HG02798 (cell line): ENCODE measurements around the gene EPAS1.

Source experiments
- ATAC-seq: cut with Tn5 transposase; IDR thresholded peaks from one replicate; pipeline ENCODE4 v1.9.1; 2021; ENCODE audit warnings: mild to moderate bottlenecking; ENCODE audit not compliant: unreplicated experiment, poor library complexity

The EPAS1 gene

DNA sequence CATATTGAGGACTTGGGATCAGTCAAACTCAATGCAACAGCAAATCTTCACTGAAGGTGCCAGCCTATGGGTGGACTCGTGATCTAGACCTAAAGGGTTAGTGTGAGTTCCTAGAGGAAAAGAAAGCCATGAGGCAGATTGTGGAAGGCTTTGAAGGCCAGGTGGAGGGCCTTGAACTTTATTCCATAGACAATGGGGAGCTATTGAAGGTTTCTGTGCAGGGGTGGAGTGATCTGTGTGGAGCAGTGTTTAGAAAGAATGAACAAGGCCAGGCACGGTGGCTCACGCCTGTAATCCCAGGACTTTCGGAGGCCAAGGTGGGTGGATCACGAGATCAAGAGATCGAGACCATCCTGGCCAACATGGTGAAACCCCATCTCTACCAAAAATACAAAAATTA lies 61.5 kb downstream of the EPAS1 start:
- ATAC-seq = no peak

DNA sequence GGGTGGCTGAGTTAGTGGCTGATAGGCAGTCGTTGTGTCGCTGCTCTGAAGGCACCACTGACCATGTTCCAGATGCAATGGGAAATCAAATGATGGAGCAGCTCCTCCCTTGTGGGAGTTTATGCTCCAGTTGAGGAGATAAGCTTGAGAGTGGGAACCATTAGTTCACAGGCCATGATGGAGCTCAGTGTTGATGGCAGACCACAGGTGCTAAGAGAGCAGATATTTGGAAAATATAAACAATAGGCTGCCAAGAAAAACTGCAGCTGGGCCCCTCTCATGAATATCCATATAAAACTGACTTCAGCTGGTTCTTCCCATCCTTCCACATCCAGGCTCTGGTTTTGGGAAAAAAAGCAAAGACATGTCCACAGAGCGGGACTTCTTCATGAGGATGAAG lies 63.1 kb downstream of the EPAS1 start:
- no peak for ATAC-seq

DNA sequence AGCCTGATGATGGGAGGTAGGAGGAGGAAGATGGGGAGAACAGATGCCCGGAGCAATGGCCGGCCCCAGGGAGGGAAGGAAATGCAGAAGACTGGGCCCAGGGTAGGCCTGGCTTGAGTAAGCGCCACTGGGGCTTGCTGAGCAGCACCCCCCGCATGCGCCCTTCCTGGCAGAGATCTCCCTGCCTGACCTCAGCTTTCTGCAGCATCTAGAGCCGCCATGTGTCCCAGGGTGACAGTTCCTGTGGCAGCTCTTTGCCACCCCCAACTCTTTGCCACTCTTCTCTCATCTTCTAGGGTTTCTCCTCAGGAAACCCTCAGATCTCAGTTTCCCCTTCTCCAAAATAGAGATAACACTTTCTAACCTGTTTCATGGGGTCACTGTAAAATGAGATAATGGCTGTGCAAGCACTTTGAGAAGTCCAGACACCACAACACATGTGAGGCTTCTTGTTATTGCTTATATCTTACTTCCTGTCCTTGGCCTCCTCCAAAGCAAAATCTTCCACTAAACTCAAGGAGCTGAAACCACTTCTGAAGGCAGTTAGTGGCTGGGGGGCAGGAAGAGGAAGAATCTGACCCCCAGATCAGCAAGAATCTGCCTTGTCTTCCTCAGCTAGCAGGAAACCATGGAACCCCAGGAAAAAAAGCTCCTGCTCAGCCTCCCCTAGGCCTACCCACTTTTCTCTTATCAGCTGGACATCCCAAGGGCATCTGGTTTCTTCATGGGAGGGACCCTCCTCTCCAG lies 64.9 kb downstream of the EPAS1 start:
- ATAC-seq = no peak

DNA sequence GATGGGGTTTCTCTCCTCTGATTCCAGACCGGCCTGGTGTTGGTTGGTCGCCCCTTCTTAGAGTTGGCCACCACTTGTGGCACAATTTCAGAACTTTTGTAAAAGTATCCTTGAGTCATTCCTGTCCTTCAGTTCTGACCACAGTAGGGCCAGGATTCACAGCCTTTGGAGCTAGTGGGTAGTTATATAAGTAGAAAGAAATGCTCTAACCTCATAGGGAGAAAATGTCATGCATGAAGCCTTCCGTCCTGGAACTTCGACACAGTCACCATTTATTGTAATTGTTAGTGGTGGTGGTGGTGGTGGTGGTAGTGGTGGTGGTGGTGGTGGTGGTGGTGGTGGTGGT lies 65.4 kb downstream of the EPAS1 start:
- no peak for ATAC-seq

DNA sequence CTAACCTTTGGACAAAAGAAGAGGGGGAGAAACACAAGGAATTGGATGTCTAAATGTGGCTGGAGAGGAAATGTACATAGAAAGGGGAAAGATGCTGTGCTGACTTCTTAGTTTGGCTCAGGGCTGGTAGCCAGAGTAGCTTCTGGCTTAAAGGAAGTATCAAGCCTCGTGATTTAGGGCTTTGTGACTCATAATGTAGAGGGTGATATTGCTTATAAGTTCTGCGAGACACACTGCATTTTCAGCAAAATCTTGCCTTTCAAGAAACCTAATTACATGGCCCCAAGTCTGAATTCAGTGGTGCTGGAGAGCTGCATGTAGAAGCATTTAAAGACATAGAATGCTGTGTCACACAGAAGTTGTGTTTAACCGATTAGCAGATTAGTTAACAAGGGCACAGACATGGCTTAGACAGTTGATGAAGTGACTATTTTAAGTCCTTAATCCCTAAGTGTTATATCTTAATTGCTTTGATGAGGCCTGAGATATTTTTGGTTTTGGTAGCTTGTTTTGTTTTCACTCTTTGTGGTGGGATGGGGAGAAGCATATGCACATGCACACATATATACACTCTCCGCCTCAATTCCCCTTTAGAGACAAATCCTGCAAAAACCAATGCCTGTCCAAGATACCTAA lies 66.4 kb downstream of the EPAS1 start:
- ATAC-seq = no peak

DNA sequence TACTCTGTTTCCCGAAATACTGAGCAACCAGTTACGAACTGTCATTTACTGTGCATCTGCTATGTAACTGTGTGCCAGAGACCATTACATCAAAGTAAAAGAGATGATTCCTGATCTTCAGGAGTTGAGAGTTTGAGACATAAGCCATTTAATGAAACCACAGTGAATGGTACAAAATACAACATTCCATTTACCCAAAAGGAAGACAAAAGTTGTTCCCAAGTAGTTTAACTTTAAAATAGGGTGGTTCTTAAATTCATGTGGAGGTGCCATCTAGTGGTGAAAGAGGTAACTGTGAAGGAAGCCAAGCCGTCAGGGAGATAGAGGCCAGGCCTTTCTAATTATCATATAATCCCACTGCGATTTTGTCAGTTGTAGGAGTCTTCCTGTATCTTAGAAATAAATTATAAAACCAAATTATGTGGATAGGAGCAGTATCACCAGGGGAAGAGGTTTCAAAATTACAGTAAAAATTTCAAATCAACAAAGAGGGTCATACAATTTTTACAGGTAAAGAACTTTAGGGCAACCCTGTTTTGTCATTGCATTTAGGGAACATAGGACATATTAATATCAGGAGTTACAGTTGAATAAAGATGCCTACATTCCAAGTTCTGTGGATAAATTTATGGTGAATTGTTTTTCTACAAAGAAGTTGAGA lies 67.7 kb downstream of the EPAS1 start:
- no peak for ATAC-seq

DNA sequence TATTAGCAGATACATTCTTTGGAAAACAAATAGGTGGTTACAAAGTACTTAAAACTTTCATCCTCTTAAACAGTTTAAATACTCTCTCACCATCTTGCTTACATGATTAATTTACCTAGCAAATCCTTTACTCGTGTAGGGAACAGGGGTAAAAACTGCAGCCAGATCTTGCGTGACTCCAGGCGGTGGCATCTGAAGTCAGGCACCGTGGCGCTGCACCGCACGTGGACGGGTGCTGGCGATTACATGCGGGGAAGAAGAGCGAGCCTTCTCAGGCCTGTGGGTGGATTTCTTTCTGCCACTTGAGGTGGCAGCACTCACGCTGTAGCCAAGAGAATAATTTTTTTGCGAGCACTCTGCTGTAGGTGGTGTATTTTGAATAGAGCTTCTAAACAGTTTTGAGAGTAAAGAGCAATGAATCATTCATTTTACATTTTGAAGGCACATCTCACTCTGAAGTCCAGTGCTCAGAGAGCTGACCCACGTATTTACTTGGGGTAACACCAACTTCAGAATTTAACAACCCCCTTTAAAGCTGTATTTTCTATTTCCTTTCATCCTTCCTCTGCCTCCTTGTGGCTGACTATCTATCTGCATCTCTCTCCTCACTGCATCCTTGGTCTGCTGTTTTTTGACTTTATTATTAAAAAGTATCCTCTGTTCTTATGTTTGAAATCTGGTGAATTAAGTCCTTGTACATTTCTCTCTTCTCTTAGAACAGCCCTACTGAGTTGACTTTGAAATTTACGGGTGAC lies 68.9 kb downstream of the EPAS1 start:
- no peak for ATAC-seq

DNA sequence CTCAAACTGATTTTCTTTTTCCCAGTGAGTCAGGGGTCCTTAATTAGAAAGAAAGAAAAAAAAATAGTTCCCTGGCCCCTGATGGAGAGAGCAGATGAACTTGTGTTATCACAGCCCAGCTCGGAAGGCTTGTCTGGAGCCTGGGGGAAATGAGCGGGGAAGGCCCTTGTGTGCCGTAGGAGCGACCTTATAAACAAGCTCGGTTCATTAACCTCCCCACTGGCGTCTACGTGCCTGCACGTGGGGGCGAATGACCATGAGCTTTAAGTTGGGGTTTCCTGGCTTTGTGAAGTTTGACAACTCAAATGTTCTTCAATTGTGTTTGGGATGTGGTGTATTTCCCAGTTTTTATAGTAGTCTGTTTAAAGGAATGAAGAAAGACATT lies 69.5 kb downstream of the EPAS1 start:
- ATAC-seq = no peak

DNA sequence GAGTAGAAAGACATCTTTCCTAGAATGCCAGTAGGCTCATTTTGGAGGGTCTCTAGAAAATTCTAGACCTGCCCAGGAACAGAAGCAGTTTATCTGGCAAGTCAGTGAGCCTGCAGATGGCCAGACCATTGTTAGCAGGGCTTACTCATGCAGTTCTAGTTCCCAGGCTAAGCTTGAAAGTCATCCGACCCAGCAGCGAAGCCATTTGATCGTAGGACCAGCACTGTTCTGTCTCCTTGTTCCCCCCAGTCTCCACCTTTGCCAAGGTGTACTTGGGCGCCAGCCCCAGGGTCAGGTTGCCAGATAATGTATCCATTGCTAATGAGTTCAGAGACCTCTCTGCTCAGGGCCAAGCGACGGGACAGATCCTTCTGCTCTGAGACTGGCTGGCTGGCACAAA lies 70.1 kb downstream of the EPAS1 start:
- no peak for ATAC-seq

DNA sequence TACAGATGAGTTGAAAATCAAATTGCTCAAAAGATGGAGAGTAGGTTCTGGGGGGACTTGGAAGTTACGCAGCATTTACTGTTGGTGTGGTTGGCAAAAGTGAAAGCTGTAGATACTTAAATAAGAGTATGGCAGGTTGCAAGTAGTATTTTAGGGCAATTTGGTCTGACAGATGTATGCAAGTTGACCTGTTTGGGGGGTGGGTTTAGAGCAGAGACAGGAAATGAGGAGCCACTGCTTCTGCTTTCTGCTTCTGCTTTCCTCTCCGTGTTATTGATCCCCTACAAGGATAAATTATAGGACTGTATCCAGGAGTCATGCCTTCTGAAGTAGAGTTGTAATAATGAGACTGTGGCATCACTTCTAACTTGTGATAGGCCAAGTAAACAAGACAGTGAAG lies 71.2 kb downstream of the EPAS1 start:
- ATAC-seq = no peak

DNA sequence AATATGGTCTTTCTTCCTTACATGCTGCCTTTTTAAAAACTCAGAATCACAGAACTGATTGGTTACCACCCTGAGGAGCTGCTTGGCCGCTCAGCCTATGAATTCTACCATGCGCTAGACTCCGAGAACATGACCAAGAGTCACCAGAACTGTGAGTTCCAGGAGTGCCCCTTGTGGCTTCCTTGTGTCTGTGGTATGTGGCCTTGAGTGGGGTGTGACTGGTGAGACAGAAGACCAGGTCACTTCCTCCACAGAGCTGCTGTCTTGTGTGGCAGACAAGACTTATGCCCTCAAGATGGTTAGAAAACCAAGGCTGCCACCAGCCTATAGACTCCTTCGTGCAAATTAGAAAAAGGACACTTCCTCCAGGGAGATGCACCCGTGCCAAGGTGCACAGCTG lies 72.6 kb downstream of the EPAS1 start:
- ATAC-seq = no peak

DNA sequence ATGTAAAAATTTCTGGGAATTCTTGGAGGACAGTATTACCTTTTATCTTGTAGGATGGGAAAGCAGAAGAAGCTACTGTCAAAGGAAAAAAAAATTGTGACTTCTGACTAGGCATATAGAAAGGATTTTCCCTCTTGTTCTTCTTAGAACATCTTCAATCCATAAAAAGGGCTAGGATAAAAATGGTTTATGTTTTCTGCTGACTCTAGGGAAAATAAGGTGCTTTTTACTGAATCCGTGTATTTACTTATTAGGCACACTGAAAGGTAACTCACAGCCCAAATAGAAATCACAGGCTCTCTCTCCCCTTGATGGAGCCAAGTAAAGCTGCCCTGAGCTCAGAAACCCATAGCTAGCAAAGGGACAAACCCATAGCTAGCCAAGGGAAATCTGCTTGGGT lies 74.6 kb downstream of the EPAS1 start:
- ATAC-seq = no peak

DNA sequence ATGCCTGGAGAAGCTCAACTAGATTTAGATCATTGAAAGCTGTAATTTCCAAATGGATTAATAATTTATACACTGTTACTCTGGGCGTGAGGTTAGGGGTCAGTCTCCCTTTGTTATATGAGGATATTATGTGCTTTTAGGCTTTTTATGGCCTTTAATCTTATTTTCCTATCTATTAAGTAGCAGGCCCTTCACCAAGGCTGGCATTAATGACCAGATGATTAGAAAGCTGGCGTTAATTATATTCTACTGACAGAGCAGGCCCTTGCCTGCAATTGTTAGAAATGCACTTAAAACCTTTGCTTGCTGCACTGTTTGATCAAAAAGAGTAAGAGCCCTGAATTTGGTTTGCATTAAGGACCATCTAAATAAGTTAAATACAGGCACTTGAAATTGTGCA lies 75.3 kb downstream of the EPAS1 start:
- ATAC-seq = no peak

DNA sequence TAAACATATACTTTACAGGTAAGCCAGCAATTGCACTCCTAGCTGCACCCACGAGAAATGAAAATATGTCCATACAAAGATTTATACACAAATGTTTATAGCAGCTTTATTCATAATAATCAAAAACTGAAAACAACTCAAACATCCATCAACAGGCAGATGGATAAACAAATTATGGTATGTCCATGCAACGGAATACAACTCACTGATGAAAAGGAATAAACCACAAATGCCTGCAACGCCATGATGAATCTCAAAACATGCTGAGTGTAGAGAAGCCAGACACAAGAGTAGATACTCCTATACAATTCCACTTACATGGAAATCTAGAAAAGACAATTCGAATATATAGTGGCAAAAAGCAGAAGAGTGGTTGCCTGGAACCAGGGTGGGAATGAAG lies 76.0 kb downstream of the EPAS1 start:
- no peak for ATAC-seq

DNA sequence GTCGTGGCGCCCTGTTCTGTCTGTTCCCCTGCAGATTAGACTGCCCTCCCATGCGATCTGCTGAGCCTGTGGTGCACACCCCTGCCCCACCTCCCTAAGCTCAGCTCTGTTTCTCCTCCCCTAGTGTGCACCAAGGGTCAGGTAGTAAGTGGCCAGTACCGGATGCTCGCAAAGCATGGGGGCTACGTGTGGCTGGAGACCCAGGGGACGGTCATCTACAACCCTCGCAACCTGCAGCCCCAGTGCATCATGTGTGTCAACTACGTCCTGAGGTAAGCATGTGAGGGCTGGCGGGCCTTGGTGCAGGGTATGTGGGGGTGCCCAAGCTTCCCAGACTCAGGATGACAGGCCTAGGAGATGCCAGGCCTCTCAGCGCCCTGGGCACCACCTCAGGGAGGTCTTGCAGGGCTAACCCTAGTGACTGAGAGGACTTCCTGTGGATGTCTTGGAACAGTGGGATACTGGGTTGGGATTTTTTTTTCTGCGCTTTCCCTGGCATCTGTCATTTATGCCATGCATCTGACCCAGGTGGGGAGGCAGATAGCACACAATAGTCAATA lies 78.4 kb downstream of the EPAS1 start:
- ATAC-seq = no peak

DNA sequence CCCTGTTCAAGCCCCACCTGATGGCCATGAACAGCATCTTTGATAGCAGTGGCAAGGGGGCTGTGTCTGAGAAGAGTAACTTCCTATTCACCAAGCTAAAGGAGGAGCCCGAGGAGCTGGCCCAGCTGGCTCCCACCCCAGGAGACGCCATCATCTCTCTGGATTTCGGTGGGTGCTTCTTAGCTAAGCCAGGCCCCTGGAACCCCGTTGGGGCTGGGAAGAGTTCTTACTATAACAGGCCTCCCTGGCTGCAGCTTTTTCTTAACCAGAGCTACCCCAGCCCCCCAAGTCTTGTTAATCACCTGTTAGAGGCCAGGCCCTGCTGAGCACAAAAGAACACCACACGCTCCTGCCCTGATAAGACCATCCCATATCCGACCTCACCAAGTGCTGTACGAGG lies 79.4 kb downstream of the EPAS1 start:
- ATAC-seq = no peak

DNA sequence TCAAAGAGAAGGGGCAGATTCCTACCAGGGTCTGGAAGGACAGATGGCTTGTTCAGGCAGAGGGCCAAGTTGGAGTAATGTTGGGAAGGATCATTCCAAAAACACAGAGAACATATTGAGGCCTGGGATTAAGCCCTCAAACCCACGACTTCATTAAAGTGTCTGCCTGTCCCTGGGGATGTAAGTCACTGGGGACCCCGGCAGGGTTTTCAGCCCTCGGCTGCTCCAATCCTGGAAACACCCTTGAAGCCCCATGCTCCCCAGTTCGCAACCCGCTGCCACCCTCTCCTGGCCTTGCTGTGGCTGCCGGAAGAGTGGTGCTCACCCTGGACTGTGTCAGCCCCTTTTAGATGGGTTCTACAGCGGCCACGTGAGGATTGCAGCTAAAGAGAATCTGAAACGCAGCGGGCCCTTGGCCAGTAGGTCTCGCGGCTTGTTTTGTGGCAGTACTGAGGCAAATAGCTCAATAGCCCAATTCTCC lies 79.9 kb downstream of the EPAS1 start:
- ATAC-seq = no peak

DNA sequence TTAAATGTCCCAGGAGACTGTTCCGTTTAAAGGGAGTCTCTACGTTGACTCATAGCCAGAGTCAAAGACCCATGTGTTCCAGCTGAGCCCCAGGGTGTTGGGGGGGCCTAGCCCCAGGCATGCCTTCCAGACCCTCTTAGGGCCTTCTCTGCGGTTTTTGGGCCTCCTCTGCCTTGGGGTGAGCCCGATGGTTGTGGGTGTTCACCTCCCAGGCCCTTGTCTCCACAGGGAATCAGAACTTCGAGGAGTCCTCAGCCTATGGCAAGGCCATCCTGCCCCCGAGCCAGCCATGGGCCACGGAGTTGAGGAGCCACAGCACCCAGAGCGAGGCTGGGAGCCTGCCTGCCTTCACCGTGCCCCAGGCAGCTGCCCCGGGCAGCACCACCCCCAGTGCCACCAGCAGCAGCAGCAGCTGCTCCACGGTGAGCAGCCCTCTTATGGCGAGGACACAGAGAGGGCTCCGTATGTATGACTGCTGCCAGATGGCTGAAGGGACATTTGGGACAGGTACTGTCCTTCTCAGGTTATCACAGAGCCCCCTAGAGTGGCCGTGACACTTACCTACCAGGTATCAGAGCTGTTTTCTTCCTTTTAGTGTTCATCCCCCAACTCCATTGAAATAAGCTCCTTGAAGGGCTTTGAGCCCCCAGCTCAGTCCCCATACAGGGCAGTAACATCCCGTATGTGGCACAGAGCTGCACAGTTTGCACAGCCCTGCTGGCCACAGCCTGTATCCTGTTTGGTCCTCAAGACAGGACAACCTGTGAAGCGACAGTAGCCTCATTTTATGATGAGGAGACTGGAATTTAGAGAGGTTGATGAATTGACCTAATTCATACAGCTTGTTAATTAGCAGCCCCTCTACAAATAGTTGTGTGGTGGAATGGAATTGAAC lies 80.7 kb downstream of the EPAS1 start:
- ATAC-seq = no peak

DNA sequence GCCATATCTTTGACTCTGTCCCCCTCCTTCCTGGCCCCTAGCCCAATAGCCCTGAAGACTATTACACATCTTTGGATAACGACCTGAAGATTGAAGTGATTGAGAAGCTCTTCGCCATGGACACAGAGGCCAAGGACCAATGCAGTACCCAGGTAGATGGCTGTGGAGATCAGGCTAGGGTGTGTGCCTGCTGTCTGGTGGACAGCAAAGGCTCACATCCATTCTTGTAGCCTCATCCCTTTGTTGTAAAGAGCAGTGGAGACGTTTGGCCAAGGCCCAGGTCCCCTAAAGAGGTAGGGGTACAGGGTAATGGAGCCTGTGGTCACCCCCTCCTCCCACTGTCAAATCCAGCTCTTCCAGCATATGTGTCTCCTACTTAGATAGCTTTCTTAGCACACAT lies 81.4 kb downstream of the EPAS1 start:
- no peak for ATAC-seq
